OCI-LY3 (cell line): ENCODE data around the gene STAT3.

Experiments used
- H2AFZ ChIP-seq: fragments of 200-600, 300-600 bp; shearing (Covaris generic); 2 replicates; pipeline ENCODE4 v1.6.0; 2014; ENCODE audit warnings: antibody characterized with exemption, low read depth, low read length
- H3K27ac ChIP-seq: fragments of 200-600, 300-600 bp; sonication (generic); 2 replicates; pipeline ENCODE4 v1.5.1; 2014; ENCODE audit warnings: mild to moderate bottlenecking, low read length, moderate library complexity, mixed read lengths
- H3K27me3 ChIP-seq: fragments of 200-600, 300-600 bp; sonication (generic); 2 replicates; pipeline ENCODE4 v1.6.1; 2014; ENCODE audit warnings: low read depth, low read length, mixed read lengths
- H3K36me3 ChIP-seq: fragments of 200-600, 300-600 bp; sonication (generic); replicated peaks from 2 replicates; pipeline ENCODE3; 2014; ENCODE audit warnings: low read depth, low read length, mixed read lengths
- H3K4me1 ChIP-seq: fragments of 300-600, 200-600 bp; sonication (generic); 2 replicates; pipeline ENCODE4 v1.6.1; 2014; ENCODE audit warnings: low read length, mixed read lengths
- H3K4me2 ChIP-seq: fragments of 200-600, 300-600 bp; sonication (generic); 2 replicates; pipeline ENCODE4 v1.6.1; 2014; ENCODE audit warnings: low read length, mixed read lengths
- H3K4me3 ChIP-seq: fragments of 300-600, 200-600 bp; sonication (generic); 2 replicates; pipeline ENCODE4 v1.5.1; 2014; ENCODE audit warnings: antibody characterized with exemption, mild to moderate bottlenecking, low read length, moderate library complexity
- H3K79me2 ChIP-seq: fragments of 300-600, 200-600 bp; shearing (Covaris generic); 2 replicates; pipeline ENCODE4 v1.6.1; 2014; ENCODE audit warnings: mild to moderate bottlenecking, low read length, mixed read lengths
- H3K9ac ChIP-seq: fragments of 300-600, 200-600 bp; shearing (Covaris generic); 2 replicates; pipeline ENCODE4 v1.6.0; 2014; ENCODE audit warnings: mild to moderate bottlenecking, low read length, moderate library complexity
- H3K9me3 ChIP-seq: fragments of 200-600, 300-600 bp; shearing (Covaris generic); 2 replicates; pipeline ENCODE4 v1.6.1; 2014; ENCODE audit warnings: low read length, mixed read lengths; ENCODE audit not compliant: insufficient read depth
- H4K20me1 ChIP-seq: fragments of 200-600, 300-600 bp; sonication (generic); 2 replicates; pipeline ENCODE4 v1.6.1; 2016; ENCODE audit warnings: low read length, mixed read lengths; ENCODE audit not compliant: insufficient read depth
- EZH2phosphoT487 ChIP-seq: fragments of 200-600 bp; shearing (Covaris generic); IDR thresholded peaks from 2 replicates; pipeline ENCODE4 v1.6.1; 2018; ENCODE audit warnings: antibody characterized with exemption, mixed run types, low read depth
- TF ChIP-seq, protein P1 (sequence below): fragments of 200-600, 300-600 bp; sonication (generic); IDR thresholded peaks from 2 replicates; pipeline ENCODE4 v1.5.1; 2014; ENCODE audit warnings: antibody characterized with exemption, low read length, low read depth

The STAT3 gene

DNA sequence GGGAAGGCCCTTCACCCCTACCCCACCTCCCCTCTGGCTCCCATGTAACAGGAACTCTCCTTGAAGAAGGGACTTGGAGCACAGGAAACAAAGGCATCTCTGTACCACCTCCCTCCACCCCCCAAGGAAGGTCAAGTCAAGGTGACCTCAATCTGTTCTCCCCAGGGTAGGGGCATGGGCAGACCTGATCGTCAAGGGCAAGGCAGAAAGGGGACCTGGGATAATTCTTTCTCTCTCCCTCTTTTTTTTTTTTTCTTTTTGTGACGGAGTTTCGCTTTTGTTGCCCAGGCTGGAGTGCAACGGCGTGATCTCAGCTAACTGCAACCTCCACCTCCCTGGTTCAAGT, 104.2 kb downstream of the STAT3 start:
- no peak overlapping the region for H3K4me3 ChIP-seq
- no peak overlapping the region for H2AFZ ChIP-seq
- H3K9ac ChIP-seq = no peak overlapping the region
- TF ChIP-seq, protein P1, sequence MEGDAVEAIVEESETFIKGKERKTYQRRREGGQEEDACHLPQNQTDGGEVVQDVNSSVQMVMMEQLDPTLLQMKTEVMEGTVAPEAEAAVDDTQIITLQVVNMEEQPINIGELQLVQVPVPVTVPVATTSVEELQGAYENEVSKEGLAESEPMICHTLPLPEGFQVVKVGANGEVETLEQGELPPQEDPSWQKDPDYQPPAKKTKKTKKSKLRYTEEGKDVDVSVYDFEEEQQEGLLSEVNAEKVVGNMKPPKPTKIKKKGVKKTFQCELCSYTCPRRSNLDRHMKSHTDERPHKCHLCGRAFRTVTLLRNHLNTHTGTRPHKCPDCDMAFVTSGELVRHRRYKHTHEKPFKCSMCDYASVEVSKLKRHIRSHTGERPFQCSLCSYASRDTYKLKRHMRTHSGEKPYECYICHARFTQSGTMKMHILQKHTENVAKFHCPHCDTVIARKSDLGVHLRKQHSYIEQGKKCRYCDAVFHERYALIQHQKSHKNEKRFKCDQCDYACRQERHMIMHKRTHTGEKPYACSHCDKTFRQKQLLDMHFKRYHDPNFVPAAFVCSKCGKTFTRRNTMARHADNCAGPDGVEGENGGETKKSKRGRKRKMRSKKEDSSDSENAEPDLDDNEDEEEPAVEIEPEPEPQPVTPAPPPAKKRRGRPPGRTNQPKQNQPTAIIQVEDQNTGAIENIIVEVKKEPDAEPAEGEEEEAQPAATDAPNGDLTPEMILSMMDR = no peak
- no peak for TF ChIP-seq EZH2phosphoT487
- no peaks in the 10 kb centered on the region for H3K27me3 ChIP-seq
- H3K27ac ChIP-seq = no peak overlapping the region
- no peaks in the 10 kb centered on the region for H3K9me3 ChIP-seq
- H3K4me1 ChIP-seq = peaks cover 33% of the 10 kb centered on the region
- H3K36me3 ChIP-seq = no peaks in the 10 kb centered on the region
- H3K79me2 ChIP-seq = peaks cover 35% of the 10 kb centered on the region
- no peaks in the 10 kb centered on the region for H4K20me1 ChIP-seq
- no peak overlapping the region for H3K4me2 ChIP-seq

DNA sequence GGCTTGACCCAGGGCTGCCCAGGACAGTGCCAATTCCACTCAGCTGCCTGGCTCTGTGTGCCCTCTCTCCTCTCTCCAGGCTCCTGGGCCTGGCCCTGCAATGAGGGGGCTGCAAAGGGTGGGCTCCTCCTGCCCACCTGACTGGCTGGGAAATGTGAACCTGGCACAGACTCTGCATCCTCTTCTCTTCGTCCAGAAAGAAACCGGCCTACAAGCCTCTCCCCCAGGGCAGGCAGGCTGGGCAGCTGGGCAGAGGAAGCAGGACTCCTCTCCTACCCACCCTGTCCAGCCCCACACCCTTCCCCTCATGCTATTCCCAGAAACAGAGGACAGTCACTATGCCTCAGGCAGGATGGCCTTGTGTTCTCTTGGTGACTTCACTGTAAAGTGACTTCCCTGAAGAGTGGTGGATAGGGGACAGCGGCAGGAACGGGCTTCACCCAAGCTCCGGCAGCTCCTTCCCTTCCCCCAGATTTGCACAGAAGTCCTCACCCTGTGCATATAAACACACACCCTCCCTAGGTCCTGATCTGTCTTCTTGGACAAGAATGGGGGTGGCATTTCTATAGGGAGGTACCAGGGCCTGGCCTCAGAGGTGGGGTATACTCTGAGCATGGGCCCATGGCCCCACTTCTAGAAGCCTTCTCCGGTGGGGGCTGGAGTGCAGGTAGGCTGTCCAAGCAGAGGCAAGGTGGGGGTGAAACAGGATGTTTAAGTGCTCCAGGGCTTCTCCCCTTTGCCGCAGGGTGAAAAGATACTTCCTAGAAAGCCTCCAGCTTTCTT, 104.8 kb downstream of the STAT3 start:
- Histone ChIP-seq H2AFZ (no peak overlapping the region), H3K27me3 (no peaks in the 10 kb centered on the region), H3K4me1 (peaks cover 28% of the 10 kb centered on the region), H3K9me3 (no peaks in the 10 kb centered on the region), H3K79me2 (peaks cover 30% of the 10 kb centered on the region), H3K4me3 (no peak overlapping the region), H3K4me2 (no peak overlapping the region), H3K9ac (no peak overlapping the region), H3K27ac (no peak overlapping the region), H3K36me3 (no peaks in the 10 kb centered on the region), H4K20me1 (no peaks in the 10 kb centered on the region)
- TF ChIP-seq, protein P1 = no peak
- no peak for TF ChIP-seq EZH2phosphoT487

DNA sequence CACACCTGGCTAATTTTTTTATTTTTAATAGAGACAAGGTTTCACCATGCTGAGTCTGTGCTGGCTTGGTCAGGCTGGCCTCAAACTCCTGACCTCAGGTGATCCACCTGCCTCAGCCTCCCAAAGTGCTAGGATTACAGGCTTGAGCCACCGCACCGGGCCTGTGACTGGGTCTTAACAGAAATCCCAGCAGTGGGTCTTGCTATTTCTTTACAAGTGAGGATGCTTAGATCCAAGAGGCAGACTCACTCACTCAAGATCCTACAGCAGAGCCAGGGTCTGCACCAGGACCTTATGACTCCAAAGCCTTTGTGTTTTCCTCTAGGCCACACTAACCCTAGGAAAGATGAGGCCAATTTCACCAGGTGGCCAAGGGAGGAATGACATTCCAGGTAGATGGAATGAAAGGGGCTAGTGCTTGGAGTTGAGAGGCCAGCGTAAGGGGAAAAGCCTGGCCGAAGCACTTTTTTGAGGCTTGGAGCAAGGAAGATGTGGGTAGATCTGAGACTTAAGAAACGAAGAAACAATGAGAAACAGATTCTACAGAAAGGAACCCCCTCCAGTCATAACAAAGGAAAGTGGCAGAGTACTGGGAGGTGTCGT, 105.7 kb downstream of the STAT3 start:
- H4K20me1 ChIP-seq = no peaks in the 10 kb centered on the region
- H3K27me3 ChIP-seq = no peaks in the 10 kb centered on the region
- no peaks in the 10 kb centered on the region for H3K36me3 ChIP-seq
- H2AFZ ChIP-seq = no peak overlapping the region
- peaks cover 24% of the 10 kb centered on the region for H3K4me1 ChIP-seq
- no peak for TF ChIP-seq EZH2phosphoT487
- TF ChIP-seq, protein P1 = no peak
- no peak overlapping the region for H3K9ac ChIP-seq
- no peak overlapping the region for H3K27ac ChIP-seq
- no peak overlapping the region for H3K4me3 ChIP-seq
- H3K9me3 ChIP-seq = no peaks in the 10 kb centered on the region
- peaks cover 21% of the 10 kb centered on the region for H3K79me2 ChIP-seq
- no peak overlapping the region for H3K4me2 ChIP-seq

DNA sequence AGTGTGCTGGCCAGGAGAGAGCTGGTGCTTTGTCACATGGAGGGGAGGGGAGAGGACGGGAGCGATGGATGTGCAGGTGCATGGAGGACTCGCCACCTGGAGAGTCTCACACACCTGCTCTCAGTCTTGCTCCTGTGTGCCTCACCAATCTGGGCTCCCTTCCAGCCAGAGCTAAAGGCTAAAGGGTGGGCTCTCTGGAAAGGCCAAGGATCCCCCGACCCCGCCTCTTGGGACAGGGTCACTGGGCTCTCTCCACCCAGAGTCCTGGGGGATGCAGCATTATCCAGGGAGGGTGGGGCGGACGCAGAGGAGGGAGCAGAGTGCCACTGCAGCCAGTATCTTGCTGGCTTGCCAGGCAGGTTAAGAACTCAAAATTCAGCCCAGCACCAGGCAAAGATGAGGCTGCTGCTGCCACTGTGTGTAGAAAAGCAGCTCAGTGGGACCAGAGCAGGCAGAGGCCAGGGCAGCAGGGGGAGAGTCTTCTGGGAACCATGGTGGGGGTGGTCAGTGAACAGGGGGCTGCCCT, 106.6 kb downstream of the STAT3 start:
- H3K79me2 ChIP-seq = peaks cover 15% of the 10 kb centered on the region
- H4K20me1 ChIP-seq = no peaks in the 10 kb centered on the region
- H3K4me3 ChIP-seq = no peak overlapping the region
- H2AFZ ChIP-seq = no peak overlapping the region
- no peak overlapping the region for H3K9ac ChIP-seq
- H3K9me3 ChIP-seq = no peaks in the 10 kb centered on the region
- peaks cover 22% of the 10 kb centered on the region for H3K4me1 ChIP-seq
- H3K36me3 ChIP-seq = no peaks in the 10 kb centered on the region
- H3K27ac ChIP-seq = no peak overlapping the region
- TF ChIP-seq, protein P1 = no peak
- TF ChIP-seq EZH2phosphoT487 = no peak
- H3K27me3 ChIP-seq = no peaks in the 10 kb centered on the region
- no peak overlapping the region for H3K4me2 ChIP-seq
